NCI-H1694 treated with DMSO at 0.1 percent for 48 hours (cell line): Measurements from ENCODE around the gene PATJ.
"Not testable (repeated sequence)": the region's sequence is repeated elsewhere in the genome, so short reads cannot be mapped to it uniquely, and the experiment has no call there.

ENCODE experiments used
- DNase-seq: peaks from one replicate; lab custom pipeline; 2025; lab: John Stamatoyannopoulos, UW

Gene PATJ

DNA sequence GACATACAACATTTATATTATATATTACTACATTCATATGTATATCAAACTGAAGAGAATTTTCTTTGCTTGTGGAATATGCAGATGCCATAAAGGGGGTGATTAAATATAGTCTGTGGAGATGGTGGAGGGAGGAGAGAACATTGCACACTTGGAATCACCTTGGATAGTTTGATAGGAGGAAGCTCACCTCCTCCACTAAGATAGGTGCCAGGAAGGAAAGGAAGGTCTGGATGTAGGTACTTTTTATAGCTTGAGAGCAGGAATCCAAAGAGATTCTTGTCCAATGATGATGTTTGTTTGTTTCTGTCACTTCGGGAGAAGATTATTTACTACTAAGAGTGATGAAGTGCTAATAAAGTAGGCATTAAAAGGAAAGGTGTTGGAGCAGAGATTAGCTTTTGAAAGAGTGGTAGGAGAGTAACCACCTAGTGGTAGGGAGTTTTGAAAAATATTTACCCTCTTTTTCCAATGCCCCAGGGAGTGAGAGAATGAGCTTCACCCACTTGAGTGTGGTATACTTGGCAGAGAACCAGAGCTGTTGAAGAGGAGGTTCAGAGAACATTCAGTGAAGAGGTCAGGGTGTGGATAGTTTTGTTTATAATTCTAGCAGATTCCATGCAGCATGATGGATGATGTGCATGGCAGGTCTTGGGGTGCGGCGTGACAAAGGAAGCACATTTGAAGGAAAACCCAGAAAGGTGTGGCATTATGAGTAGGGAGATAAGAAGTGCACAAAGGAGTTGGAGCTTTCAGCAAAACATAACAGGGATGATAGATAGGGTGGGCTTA, 145.0 kb downstream of the PATJ start:
- no peak for DNase-seq

DNA sequence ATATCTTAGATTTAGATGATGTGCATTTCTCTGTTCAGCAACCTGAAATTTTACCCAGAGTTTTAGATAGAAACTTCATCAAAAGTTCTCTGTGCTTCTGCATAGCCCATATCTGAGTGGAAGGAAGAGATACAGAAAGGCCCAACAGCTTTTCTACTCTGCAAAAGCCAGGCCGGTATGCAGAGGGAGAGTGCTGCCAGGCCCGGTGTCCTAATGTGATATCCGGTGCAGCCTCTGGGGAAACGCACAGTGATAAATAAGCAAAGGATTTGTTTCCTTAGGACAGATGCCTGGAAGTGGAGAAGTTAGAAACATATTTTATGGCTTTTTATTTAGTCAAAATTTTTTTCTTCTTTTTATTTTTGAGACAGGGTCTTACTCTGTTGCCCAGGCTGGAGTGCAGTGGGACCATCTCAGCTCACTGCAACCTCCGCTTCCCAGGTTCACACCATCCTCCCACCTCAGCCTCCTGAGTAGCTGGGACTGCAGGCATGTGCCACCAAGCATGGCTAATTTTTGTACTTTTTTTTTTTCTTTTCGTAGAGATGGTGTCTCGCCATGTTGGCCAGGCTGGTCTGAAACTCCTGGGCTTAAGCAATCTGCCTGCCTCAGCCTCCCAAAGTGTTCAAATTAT, 145.8 kb downstream of the PATJ start:
- no peak for DNase-seq

DNA sequence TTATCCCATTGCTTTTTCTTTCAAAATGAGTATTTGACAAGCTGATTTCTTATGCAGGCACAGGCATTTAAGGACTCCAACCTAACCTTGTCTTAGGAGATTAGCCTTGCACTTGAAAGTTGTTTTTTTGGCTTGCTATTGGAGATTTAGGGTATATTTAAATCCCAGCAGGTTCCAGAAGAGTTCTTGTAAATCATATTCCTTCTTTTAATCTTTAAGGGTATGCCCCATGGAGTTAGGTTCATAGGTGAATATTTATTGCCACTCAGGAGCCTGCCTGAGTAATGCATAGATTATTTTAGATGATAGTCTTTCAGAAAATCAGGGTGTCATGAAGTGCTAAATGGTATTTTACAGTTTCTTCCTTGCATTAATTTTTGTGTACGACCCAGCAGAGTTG, 146.5 kb downstream of the PATJ start:
- no peak for DNase-seq

DNA sequence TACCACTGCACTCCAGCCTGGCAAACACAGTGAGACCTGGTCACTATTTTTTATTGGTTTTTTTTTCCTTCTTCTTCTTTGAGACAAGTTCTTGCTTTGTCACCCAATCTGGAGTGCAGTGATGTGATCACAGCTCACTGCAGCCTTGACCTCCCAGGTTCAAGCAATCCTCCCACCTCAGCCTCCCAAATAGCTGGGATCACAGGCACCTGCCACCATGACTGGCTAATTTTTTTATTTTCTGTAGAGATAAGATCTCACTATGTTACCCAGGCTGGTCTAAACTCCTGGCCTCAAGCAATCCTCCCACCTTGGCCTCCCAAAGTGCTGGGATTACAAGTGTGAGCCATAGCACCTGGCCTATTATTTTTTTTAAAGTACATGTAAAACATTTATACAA, 148.2 kb downstream of the PATJ start:
- not testable (repeated sequence) for DNase-seq

DNA sequence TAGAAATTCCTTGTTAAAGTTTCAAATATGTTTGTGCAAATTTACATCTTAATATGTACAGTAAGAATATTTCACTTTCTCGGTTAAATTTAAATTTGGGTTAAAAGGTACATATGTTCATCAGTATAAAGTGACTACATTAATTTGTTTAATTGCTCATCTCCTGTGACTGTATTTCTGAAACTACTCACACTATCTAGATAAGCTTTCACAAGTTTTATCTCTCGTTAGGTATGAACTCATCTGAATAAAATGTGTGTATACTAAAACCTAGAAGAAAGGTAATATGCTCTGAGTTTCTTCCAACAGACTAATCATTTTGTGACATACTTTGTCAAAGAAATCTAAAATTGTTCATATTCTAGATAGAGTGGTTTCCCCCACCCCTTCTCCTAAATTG, 150.7 kb downstream of the PATJ start:
- no peak for DNase-seq

DNA sequence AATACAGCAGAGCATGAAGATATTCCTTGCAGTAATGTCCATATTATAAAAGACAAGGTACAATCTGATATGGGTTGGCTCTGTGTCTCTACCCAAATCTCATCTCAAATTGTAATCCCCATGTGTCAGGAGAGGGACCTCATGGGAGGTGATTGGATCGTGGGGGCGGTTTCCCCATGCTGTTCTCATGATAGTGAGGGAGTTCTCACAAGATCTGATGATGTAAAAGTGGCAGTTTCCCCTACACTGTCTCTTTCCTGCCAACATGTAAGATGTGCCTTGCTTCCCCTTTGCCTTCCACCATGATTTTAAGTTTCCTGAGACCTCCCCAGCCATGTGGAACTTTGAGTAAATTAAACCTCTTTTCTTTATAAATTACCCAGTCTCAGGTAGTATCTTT, 152.0 kb downstream of the PATJ start:
- DNase-seq: not testable (repeated sequence)

DNA sequence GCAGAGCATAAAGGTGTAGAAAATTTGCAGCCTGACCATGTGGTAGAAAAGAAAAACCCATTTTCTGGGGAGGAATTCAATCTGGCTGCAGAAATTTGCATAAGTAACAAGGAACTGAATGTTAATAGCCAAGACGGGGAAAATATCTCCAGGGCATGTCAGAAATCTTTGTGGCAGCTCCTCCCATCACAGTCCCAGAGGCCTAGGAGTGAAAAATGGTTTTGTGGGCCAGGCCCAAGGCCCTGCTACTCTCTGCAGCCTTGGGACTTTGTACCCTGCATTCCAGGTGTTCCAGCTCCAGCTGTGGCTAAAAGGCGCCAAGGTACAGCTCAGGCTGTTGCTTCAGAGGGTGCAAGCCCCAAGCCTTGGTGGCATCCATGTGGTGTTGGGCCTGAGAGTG, 152.9 kb downstream of the PATJ start:
- no peak for DNase-seq

DNA sequence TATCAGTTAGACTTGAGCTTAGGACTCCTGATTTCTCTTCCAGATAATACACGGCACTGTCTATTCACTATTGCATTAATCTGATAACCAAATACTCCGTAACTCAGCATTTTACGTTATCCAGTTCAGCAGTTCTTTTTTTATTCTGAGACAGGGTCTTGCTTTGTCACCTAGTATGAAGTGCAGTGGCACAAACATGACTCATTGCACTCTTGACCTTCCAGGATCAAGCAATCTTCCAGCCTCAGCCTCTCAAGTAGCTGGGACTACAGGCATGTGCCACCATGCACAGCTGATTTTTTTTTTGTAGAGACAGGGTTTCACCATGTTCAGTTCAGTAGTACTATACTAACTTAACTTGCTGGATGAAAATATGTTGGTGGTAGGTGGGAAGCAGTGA, 156.4 kb downstream of the PATJ start:
- no peak for DNase-seq

DNA sequence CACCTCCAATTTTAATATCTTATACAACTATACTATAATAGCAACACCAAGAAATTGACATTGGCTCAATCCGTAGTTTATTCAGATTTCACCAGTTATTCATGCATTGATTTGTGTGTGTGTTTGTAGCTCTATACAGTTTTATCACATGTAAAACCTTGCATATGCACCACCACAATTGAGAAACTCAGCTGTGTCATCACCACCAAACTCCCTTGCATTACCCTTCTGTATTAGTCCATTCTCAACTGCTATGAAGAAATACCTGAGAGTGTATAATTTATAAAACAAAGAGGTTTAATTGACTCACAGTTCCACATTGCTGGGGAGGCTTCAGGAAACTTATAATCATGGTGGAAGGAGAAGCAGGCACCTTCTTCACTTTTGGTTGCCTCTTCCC, 162.1 kb downstream of the PATJ start:
- no peak for DNase-seq

DNA sequence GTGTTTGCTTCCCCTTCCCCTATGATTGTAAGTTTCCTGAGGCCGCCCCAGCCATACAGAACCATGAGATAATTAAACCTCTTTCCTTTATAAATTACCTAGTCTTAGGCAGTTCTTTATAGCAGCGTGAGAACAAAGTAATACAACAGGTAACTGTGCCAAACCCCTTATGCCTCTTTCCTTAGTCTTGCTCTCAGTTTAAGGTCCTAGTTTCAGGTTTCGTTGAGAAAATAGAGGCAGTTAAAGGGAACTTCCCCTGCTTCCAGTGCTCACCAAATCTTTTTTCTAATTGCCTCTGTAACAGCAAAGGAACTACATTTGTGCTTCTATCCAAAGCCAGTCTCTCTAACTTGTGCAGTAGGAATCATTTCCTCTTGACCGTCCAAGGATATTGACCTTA, 164.8 kb downstream of the PATJ start:
- DNase-seq: no peak

DNA sequence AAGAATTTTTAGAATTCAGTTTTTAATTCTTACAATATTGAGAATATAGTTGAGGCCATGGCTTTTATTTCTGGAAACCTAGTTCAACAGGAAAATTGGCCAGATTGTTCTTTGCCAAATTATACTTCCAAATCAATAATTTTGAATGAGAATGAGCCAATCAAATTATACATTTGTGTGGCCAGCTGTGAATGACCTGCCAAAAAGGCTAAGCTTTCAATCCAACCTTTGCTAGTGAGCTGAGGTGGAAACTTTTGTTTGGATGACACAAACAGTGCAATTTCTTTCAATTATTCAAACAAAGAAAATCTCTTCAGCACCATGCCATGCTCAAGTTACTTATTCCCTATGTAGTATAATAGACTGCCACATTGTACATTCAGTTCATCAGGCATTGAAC, 167.8 kb downstream of the PATJ start:
- no peak for DNase-seq

DNA sequence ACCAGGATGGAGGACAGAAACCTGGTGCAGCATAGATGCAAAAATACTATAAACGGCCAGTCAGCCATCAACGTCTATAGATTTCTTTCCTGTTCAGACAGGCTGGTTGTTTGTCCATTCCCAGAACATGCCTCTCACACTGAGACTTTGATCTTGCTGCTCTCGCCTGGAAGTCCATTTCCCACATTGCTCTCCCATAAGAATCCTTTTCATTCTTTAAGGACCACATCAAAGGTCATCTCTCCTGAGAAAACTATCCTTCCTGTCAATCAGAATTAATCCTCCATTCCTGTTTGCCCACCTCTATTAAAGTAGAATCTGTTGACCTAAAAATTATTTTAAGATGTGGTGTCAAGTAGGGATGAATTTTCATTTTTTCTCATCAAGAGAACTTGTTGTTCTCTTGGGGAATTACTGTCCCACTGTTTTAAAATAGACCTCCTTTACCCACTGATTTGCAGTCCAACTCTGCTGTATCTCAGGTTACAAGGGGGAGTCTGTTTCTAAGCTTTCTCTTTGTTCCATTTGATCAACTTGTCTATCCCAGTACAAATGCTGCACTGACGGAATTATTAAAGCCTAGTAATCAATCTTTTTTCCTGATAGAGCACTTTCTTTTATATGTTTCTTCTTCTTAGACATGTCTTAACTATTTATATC, 172.7 kb downstream of the PATJ start:
- DNase-seq: no peak

DNA sequence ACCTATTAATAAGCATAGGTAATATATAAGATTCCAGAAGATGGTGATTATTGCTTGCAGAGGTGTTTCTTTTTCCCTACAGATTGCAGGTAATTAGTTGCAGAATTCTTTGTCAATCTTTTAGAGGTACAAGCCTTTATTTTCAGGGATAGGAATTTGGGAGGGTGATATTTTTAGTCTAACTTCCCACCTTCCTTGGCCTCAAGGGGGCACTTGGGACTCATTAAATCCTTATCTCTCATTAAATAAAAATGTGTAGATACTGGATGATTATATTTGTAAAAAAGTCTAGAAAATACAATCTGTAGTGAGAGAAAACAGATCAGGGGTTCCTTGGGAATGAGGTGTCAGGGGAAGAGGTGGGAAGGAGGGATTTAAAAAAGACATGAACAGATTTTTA, 179.2 kb downstream of the PATJ start:
- no peak for DNase-seq

DNA sequence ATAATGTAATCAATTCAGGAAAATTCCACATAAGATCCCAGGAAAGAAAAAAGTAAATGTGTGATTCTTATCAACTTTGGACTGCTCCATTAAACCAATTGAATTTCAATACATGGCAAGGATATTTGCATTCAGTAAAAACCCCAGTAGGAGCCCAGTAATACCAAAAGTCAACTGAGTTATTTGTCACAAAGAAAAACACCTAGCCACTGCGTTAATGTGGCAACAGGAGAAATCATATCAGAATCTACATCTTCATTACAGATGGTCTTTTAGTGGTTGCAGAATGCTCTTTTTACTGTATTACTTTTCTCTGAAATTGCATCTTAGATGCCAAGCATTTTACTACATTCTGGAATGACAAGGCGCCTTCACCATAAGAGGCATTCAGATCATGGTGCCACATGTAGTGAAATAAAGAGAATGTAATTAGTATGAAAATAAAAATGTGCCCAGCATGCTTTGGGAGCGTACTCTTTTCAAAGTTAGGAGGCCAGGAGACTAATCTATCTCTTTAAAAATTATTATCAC, 180.7 kb downstream of the PATJ start:
- DNase-seq: no peak

DNA sequence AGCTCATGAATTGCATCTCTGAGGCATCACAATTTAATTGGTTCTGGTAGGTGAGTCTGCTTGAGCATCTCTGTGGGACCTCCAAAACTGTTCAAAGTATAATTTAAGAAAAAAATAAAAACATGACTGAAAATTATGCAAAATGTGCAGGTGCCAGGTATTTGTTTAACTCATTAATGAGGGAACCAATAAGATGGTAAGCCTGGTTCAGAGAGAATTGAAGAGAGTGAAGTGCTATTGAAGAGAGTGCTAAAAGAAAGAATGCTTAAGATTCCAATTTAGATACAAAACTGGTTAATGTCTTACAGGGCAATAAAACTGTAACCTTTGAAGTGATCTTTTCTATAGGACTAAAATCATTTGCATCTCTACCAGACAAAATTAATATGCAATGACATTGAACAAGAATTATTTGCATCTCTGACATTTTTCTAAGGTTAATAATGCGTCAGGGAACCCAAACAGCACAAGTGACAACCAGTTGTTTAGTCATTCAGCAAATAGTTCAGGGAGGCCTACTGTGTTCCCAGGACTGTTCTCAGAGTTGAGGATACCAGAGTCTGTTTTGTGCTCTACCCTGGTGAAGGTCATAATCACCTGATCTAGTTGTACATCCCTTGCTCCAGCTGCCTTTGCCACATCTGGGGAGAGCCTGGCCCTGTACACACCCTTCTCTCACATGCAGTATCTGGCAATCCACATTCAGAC, 183.5 kb downstream of the PATJ start:
- DNase-seq: no peak

DNA sequence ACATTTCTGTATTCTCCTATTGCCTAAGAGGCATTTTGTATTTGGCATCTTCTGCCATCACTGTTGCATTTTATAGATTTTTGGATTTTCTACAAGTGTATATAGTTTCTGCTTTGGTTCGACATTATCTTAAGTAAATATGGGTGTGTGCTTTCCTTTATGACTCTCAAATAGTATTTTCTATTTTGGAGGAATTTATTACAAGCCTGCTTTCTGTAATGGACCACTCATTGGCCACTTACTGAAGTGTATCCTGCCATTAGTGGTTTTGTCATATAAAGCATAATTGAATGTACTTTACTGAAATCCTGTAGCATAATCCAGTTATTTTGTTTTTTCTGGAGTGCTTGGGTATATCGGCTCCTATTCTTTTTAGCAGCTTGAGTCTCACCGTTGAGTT, 184.3 kb downstream of the PATJ start:
- no peak for DNase-seq

DNA sequence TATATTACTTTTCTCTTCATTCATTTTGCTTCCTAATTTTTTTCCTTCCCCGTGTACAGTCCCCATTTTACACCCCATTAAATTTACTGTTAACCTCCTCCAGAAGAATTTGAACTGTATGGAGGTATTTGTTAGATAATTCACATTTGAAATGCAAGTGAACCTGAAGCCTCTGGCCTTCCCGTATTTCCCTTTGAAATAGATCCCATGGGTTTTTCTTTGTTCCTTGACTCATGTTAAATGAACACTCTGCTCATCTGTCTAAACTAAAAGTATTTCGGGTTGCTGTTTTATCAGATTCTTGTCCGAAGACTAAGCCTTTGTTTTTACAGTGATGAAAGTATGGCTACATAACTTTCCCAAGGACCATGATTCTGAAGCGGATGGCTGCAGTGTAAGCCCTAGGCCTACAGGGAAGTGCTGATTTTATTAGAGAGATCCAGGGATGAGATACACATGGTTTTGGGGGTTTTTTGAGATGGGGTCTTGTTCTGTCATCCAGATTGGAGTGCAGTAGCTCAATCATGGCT, 187.9 kb downstream of the PATJ start:
- DNase-seq: no peak

DNA sequence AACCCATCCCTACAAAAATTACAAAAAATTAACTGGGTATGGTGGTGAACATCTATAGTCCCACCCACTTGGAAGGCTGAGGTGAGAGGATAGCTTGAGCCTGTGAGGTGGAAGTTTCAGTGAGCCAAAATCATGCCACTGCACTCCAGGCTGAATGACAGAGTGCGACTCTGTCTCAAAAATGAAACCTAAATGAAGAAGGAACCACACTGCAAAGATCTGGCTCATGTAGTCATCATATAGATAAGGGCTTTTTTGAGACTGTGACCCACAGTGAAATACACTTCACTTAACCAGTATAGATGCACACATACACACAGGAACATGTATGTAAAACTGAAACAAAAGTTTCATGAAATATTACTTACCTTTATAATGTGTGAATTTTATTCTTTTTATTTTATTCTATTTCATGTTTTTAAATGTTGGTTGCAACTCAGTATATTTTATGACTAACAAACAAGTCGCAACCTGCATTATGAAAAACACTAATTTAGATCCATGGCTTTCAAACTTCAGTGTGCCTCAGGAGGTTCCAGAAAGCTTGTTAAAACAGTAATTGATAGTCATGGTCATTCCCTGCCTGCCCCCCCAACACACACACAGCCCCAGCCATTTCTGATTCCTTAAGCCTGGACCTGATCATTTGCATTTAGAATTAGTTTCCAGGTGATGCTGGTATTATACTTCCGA, 189.5 kb downstream of the PATJ start:
- DNase-seq: no peak

DNA sequence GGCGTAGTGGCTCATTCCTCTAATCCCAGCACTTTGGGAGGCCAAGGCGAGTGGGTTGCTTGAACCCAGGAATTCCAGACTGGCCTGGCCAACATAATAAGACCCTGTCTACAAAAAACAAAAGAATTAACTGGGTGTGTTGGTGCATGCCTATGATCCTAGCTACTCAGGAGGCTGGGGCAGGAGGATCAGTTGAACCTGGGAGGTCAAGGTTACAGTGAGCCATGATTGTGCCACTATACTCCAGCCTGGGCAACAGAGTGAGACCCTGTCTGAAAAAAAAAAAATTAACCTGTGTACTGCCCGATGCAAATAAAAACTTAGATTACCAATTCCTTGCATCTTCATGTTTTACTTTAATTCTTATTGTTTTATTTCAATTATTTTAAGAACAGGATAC, 193.2 kb downstream of the PATJ start:
- no peak for DNase-seq

DNA sequence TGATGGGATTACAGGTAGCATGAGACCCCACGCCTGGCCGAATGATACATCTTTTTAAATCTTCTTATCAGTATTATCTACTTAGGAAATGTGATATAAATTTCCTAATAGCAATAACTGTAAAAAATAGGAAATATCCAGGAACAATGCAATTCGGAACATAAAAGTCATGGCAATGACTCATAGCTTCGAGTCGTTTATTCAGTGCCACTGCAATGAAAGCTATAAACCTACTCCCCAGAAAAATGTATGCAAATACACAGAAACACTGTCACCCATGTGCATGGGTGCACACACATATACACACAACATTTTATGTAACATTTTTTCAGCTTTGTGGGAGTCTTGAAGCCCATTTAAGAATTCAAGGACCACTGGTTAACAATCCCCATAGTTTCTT, 194.6 kb downstream of the PATJ start:
- no peak for DNase-seq

DNA sequence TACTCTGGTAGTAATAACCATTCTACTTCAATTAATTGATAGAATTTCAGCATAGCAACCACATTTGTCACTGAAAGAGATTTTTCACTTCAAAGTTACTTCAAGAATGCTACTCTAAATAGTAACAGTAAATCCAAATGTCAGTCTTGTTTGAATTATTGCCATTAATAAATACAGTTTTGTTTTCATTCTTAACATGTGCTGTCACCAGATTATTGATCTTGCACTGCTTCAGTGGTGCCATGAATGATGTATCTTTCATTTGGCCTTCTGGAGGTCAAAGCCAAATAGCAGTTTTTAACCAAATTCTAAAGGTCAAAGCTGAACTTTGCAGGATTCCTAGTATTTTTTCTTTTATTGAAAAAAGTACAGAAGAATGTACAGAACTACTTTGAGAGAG, 199.5 kb downstream of the PATJ start:
- no peak for DNase-seq

DNA sequence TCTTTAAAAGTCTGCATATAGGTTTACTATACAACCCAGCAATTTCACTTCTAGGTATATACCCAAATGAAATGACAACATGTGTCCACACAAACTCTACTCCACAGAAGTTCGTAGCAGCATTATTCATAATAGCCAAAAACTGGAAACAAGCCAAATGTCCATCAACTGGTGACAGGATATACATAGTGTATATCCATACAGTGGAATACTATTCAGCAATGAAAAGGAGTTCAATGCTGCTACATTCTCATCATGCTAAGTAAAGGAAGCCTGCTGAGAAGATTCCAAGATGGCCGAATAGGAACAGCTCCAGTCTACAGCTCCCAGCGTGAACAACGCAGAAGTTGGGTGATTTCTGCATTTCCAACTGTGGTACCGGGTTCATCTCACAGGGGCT, 200.6 kb downstream of the PATJ start:
- DNase-seq: no peak
